Measurements from ENCODE around the gene ZNF575. TPM values are rescaled to one million over a fixed set of nuclear protein-coding genes. Genes with fewer than 3 reads are reported as not detected.

Gene ZNF575
- total RNA-seq, 2 donors from 2014 or later = 2.1 to 3.4 TPM

GRCh38 chr19:43561139-43561970 lies 28.4 kb downstream of the ZNF575 start:
- DNase-seq (ENCODE audit: low spot score) = no peak
- intact Hi-C loops (cut with DNase I) = no loop called here

GRCh38 chr19:43562226-43562697 lies 29.3 kb downstream of the ZNF575 start:
- intact Hi-C loops (cut with DNase I) = no loop called here
- DNase-seq (ENCODE audit: low spot score) = peak; percentile 51

GRCh38 chr19:43562698-43563241 lies 29.8 kb downstream of the ZNF575 start:
- DNase-seq (ENCODE audit: low spot score) = peak; percentile 94
- intact Hi-C loops (cut with DNase I) = no loop called here

GRCh38 chr19:43563816-43564457 lies 30.9 kb downstream of the ZNF575 start:
- intact Hi-C loops (cut with DNase I) = no loop called here
- no peak for DNase-seq (ENCODE audit: low spot score)

- no peak for DNase-seq (ENCODE audit: low spot score)
- intact Hi-C loops (cut with DNase I) = no loop called here
Measured at GRCh38 chr19:43564800-43565199, 31.8 kb downstream of the ZNF575 start.

- intact Hi-C loops (cut with DNase I) = no loop called here
- DNase-seq (ENCODE audit: low spot score) = no peak
Measured at GRCh38 chr19:43569657-43570056, 36.7 kb downstream of the ZNF575 start.

GRCh38 chr19:43570174-43570791 lies 37.3 kb downstream of the ZNF575 start:
- intact Hi-C loops (cut with DNase I) = no loop called here
- no peak for DNase-seq (ENCODE audit: low spot score)

- DNase-seq (ENCODE audit: low spot score) = no peak
- intact Hi-C loops (cut with DNase I) = no loop called here
Measured at GRCh38 chr19:43572171-43572588, 39.2 kb downstream of the ZNF575 start.

GRCh38 chr19:43574424-43575155 lies 41.6 kb downstream of the ZNF575 start:
- intact Hi-C loops (cut with DNase I) = no loop called here
- no peak for DNase-seq (ENCODE audit: low spot score)

- intact Hi-C loops (cut with DNase I) = no loop called here
- DNase-seq (ENCODE audit: low spot score) = peak; percentile 99
Measured at GRCh38 chr19:43575156-43575950, 42.4 kb downstream of the ZNF575 start, which contains the start of the genes PINLYP and XRCC1. PINLYP (plus strand) TSS chr19:43575801; CDS start chr19:43577192, 1,391 bp downstream. XRCC1 (minus strand) TSS chr19:43575527; CDS start chr19:43575458, 69 bp downstream.

GRCh38 chr19:43575955-43576878 lies 43.2 kb downstream of the ZNF575 start:
- no peak for DNase-seq (ENCODE audit: low spot score)
- intact Hi-C loops (cut with DNase I) = no loop called here

- intact Hi-C loops (cut with DNase I) = no loop called here
- DNase-seq (ENCODE audit: low spot score) = no peak
Measured at GRCh38 chr19:43578787-43579186, 45.8 kb downstream of the ZNF575 start.

GRCh38 chr19:43581467-43581866 lies 48.5 kb downstream of the ZNF575 start:
- intact Hi-C loops (cut with DNase I) = no loop called here
- no peak for DNase-seq (ENCODE audit: low spot score)

GRCh38 chr19:43582495-43582894 lies 49.5 kb downstream of the ZNF575 start:
- no peak for DNase-seq (ENCODE audit: low spot score)
- intact Hi-C loops (cut with DNase I) = no loop called here

GRCh38 chr19:43584484-43584883 lies 51.5 kb downstream of the ZNF575 start:
- no peak for DNase-seq (ENCODE audit: low spot score)
- intact Hi-C loops (cut with DNase I) = no loop called here

Data from posterior vena cava (tissue), 2 donors.